Measurements from ENCODE around the gene ELL2. TPM values are rescaled to one million over a fixed set of nuclear protein-coding genes. Genes with fewer than 3 reads are reported as not detected.
"Not testable (repeated sequence)": the region's sequence is repeated elsewhere in the genome, so short reads cannot be mapped to it uniquely, and the experiment has no call there.

The ELL2 gene
- total RNA-seq, 1 donor from 2014 or later = 57.5 TPM

DNA sequence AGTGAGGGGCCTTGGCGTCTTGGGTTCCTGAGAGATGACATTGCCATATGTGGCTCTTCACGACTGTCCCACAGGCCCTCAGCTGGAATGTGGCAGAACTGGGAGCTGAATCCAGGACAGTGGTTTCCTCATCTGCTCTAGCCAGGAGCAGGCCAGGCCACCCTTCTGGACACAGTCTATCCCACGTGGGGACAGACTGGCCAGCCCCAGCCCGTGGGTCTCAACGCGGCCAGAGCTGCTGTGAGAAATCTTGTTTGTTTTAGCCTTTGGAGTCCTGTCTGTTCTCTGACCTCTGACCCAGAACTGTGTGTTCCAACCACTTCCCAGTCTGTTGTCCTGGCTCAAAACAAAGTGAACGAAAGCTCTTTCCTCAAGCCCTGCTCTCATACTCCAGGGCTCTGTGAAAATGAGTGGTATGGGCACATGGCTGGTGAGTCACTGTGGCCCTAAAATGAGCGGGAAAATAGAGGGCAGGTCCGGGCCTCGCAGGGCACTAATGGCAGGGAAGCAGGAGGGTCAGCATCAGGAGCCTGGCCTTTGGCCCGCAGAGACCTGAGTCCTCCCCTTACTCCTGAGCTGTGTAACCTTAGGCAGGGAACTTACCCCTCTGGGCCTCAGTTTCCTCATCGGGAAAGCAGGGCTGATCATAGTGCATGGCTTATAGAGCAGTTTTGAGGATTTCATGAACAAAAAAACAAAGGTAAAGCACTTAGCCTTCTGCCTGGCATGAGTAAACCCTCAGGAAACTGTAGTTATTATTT lies 104.3 kb downstream of the ELL2 start:
- peak; percentile 77 for DNase-seq
- H3K4me1 ChIP-seq = peaks cover 59% of the 10 kb centered on the region
- H3K27ac ChIP-seq = peak overlapping the region; percentile 80
- no peak overlapping the region for H3K4me3 ChIP-seq
- intact Hi-C loops (cut with DNase I) = loop anchor here (5.0 kb wide), 1 partner anchor 480 kb away; no protein-coding TSS in a partner anchor
- TF ChIP-seq, protein P1, sequence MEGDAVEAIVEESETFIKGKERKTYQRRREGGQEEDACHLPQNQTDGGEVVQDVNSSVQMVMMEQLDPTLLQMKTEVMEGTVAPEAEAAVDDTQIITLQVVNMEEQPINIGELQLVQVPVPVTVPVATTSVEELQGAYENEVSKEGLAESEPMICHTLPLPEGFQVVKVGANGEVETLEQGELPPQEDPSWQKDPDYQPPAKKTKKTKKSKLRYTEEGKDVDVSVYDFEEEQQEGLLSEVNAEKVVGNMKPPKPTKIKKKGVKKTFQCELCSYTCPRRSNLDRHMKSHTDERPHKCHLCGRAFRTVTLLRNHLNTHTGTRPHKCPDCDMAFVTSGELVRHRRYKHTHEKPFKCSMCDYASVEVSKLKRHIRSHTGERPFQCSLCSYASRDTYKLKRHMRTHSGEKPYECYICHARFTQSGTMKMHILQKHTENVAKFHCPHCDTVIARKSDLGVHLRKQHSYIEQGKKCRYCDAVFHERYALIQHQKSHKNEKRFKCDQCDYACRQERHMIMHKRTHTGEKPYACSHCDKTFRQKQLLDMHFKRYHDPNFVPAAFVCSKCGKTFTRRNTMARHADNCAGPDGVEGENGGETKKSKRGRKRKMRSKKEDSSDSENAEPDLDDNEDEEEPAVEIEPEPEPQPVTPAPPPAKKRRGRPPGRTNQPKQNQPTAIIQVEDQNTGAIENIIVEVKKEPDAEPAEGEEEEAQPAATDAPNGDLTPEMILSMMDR (IDR thresholded peaks at IDR 0.05) = no peak
- no peaks in the 10 kb centered on the region for H3K27me3 ChIP-seq (ENCODE audit: low read depth)
- peak; percentile 63 to 80 for ATAC-seq
- H3K36me3 ChIP-seq = no peaks in the 10 kb centered on the region
- H3K9me3 ChIP-seq = no peaks in the 10 kb centered on the region

DNA sequence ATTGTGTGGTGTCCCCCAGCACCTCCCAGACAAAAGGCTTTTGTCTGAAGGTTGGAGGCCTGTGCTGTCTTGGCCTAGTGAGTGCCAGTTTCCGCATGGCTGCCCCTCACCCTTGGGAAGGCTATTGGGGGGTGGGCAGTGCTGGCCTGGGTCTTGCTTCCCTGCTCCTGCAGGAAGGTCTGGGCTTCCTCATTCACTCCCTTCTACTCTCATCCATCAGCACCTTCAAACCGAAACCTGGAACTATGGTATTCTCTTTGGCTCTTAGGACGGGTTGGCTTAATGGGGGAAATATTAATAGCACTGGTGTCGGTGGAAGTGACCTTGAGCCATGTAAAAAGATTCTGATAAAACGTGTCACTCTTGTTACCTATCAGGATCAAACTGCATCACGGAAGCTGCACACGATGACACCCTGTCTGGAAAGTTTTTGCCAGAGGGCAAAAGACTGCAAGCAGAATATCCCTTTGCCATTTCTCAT lies 105.1 kb downstream of the ELL2 start:
- peaks cover 50% of the 10 kb centered on the region for H3K4me1 ChIP-seq
- intact Hi-C loops (cut with DNase I) = loop anchor here (5.0 kb wide), 1 partner anchor 481 kb away; no protein-coding TSS in a partner anchor
- DNase-seq (no peak), ATAC-seq (no peak)
- H3K36me3 ChIP-seq = no peaks in the 10 kb centered on the region
- TF ChIP-seq, protein P1 (IDR thresholded peaks at IDR 0.05) = no peak
- H3K27ac ChIP-seq = peak overlapping the region; percentile 80
- no peaks in the 10 kb centered on the region for H3K9me3 ChIP-seq
- H3K27me3 ChIP-seq (ENCODE audit: low read depth) = no peaks in the 10 kb centered on the region
- H3K4me3 ChIP-seq = no peak overlapping the region

DNA sequence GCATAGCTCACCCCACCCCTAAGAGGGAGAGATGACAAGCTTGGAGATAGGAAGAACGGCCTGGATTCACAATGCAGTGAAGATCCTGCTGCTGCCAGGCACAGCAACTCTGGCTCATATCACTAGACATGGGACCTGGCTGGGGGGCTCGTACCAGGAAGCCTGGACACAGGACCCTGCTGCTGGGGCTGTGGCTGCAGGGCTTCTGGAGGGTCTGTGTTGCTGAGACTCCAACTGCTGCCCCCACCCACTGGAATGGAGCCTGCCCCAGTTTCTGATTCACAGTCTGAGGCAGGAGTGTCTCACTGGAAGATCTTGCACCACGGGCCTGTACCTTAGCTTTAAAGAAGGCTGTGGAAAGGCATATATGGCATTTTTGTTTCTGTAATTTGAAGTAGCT lies 108.2 kb downstream of the ELL2 start:
- H3K4me1 ChIP-seq = peaks cover 32% of the 10 kb centered on the region
- TF ChIP-seq, protein P1 (IDR thresholded peaks at IDR 0.05) = no peak

GRCh38 chr5:95852567-95852966 lies 109.1 kb downstream of the ELL2 start:
- no peak for ATAC-seq
- intact Hi-C loops (cut with DNase I) = no loop called here
- H3K4me1 ChIP-seq = peaks cover 22% of the 10 kb centered on the region

More for the DNA sequence above, 108.2 kb downstream of the ELL2 start:
- no peak for ATAC-seq
- Histone ChIP-seq H3K36me3 (no peaks in the 10 kb centered on the region), H3K4me3 (no peak overlapping the region), H3K9me3 (no peaks in the 10 kb centered on the region), H3K27ac (no peak overlapping the region), H3K27me3 (ENCODE audit: low read depth) (no peaks in the 10 kb centered on the region)
- DNase-seq = no peak
- intact Hi-C loops (cut with DNase I) = no loop called here

DNA sequence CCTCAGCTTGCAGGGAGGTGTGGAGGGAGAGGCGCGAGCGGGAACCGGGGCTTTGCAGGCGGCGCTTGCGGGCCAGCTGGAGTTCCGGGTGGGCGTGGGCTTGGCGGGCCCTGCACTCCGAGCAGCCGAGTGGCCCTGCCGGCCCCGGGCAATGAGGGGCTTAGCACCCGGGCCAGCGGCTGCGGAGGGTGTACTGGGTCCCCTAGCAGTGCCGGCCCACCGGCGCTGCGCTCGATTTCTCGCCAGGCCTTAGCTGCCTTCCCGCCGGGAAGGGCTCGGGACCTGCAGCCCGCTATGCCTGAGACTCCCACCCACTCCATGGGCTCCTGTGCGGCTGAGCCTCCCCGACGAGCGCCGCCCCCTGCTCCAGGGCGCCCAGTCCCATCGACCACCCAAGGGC lies 110.5 kb downstream of the ELL2 start:
- H3K4me3 ChIP-seq; ATAC-seq; DNase-seq; H3K27me3 ChIP-seq (ENCODE audit: low read depth); intact Hi-C loops (cut with DNase I); H3K9me3 ChIP-seq; H3K36me3 ChIP-seq; H3K4me1 ChIP-seq; H3K27ac ChIP-seq: not testable (repeated sequence)

More at GRCh38 chr5:95852567-95852966, 109.1 kb downstream of the ELL2 start:
- TF ChIP-seq, protein P1 (IDR thresholded peaks at IDR 0.05) = no peak
- Histone ChIP-seq H3K27ac (no peak overlapping the region), H3K27me3 (ENCODE audit: low read depth) (no peaks in the 10 kb centered on the region), H3K9me3 (no peaks in the 10 kb centered on the region), H3K36me3 (no peaks in the 10 kb centered on the region), H3K4me3 (no peak overlapping the region)
- no peak for DNase-seq

GRCh38 chr5:95850391-95850894 lies 111.2 kb downstream of the ELL2 start:
- intact Hi-C loops (cut with DNase I) = no loop called here
- ATAC-seq (peak; percentile 59 to 73), DNase-seq (no peak)
- TF ChIP-seq, protein P1 (IDR thresholded peaks at IDR 0.05) = no peak
- Histone ChIP-seq H3K9me3 (no peaks in the 10 kb centered on the region), H3K4me3 (no peak overlapping the region), H3K36me3 (no peaks in the 10 kb centered on the region), H3K4me1 (peaks cover 10% of the 10 kb centered on the region), H3K27ac (no peak overlapping the region), H3K27me3 (ENCODE audit: low read depth) (no peaks in the 10 kb centered on the region)
